Measurements from ENCODE around the gene MAD1L1.
"Not testable (repeated sequence)": the region's sequence is repeated elsewhere in the genome, so short reads cannot be mapped to it uniquely, and the experiment has no call there.

The MAD1L1 gene

DNA sequence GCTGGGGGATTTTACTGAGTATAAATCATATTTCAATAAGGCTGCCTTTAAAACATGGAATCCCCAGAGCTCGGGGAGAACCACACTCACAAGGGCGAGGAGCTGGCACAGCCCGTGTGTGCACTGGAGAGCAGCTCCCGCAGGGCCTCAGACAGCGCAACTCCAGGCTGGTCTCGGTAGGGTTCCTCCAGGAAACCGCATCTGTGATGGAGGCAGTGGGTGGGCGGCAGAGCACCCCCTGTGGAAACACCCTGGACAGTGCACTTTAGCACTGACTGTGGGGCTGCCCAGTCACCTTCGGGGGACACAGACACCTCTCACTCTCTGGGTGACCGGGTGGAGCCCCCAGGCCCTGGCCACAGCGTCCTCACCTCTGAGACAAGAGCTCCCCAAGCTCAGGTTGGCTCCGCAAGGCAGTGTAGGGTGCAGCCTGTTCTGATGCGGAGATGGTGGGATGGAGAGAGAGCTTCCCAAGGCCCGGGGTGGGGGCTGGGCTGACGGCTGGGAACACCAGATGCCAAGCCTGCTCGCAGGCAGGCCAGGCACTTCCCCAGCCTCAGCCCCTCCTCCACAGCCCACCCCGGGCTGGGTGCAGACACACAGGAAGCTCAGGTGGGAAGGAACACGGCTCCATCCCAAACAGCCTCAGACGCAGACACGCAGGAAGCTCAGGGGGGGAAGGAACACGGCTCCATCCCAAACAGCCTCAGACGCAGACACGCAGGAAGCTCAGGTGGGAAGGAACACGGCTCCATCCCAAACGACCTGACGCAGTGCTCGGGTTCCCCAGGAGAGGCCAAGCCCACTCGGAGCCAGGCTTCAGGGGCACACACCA is 224.4 kb downstream of the MAD1L1 start:
- no peak for DNase-seq

DNA sequence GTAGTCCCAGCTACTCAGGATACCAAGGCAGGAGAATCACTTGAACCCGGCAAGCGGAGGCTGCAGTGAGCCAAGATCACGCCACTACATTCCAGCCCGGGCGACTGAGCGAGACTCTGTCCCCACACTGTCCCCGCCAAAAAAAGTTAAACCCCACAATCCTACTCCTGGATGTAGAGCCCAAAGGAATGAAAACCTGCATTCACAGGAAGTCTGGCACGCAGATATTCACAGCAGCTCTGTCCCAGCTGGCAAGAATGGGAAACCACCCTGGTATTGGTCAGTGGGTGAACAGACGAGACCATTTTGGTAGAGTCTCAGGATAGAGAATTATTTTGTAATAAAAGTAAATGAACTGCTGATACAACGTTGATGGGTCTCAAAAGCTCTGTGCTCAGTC is 225.2 kb downstream of the MAD1L1 start:
- no peak for DNase-seq

DNA sequence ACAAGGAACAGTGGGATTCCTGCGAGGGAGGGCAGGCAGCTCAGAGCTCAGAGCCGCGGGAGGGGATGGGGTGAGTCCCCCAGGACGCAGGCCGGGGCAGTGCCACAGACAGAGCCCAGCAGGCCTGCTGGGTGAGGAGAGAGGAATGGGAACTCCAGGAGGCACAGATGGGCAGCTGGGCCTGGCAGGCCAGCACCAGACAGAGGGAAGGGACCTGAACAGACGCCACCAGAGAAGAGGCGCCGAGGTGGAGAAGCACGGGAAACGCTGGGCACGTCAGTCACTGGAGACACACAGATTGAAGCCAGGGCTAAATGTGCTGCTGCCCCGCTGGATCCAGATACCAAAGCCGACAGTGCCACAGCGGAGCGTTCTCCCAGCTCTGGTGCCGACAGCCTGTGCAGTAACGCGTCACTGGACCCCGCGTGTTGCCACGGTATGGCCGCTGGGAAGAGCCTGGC is 225.8 kb downstream of the MAD1L1 start:
- no peak for DNase-seq

DNA sequence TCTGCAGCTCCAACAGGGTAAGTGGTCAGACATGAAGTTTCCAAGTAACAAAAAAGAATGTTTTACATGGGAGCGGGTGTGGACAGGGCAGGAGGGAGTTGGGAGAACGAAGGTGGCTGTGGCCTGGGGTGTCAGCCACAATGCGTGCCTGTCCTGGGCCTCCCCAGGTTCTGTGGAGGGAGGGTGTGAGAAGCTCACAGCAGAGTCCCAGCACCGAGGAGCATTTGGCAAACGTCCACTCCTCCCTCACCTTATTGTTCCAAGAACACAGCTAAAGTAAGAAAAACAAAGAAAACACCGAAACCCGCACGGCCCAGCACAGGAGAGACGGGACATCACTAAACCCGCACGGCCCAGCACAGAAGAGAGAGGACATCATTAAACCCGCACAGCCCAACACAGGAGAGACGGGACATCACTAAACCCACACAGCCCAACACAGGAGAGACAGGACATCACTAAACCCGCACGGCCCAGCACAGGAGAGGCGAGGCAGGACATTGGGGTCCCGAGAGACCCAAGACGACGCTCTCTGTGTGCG is 226.4 kb downstream of the MAD1L1 start:
- no peak for DNase-seq

DNA sequence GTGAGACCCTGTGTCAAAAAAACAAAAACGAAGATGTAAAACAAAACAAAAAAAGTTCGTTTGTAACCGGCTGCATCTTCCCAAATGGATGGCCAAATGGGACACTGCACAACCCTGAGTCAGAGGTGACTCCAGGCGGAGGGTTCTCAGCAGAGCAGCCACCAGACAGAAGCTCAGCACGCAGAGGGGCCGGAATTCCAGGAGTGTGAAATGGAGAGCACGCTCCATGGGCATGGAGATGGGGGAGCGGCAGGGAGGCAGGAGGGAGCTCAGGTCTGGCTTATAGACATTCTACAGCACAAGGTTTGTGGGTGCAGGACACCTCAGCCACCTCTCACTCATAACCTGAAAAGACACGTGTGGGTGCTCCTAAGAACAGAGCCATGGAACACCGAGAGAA is 227.0 kb downstream of the MAD1L1 start:
- DNase-seq: no peak

DNA sequence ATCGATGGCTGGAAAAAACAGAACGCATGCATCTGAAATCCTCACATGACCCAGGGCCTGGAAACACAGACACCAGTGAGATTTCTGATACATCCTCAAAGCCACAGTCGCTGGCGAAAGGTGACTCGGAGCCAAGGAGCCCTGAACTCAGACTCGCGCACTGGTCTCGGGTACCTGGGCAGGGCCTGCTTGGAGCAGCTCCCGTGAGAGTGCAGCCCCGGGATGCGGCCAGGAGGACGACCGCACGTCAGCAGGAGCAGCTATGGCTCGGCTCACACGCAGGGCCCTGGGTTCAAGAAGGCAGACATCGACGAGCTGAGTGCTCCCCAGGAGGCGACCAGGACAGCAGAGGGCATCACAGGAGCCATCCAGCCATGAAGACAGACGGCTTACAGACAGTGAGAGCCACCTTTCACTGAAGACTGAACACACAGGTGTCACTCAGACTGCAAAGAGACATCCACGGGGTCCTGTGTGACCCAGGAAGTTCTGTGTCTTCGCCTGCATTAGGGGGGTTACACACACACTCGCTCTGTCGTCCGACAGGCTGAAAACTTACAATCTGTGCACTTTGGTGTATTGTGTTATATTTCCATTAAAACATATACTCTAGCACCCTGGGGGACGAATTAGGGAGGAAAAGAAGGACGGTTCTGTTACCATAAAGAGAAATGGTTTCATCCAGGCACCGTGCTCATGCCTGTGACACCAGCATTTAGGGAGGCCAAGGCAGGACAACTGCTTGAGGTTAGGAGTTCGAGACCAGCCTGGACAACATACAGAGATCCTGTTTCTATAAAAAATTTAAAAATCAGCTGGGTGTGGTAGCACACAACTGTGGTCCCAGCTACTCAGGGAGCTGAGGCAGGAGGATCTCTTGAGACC is 227.7 kb downstream of the MAD1L1 start:
- no peak for DNase-seq

DNA sequence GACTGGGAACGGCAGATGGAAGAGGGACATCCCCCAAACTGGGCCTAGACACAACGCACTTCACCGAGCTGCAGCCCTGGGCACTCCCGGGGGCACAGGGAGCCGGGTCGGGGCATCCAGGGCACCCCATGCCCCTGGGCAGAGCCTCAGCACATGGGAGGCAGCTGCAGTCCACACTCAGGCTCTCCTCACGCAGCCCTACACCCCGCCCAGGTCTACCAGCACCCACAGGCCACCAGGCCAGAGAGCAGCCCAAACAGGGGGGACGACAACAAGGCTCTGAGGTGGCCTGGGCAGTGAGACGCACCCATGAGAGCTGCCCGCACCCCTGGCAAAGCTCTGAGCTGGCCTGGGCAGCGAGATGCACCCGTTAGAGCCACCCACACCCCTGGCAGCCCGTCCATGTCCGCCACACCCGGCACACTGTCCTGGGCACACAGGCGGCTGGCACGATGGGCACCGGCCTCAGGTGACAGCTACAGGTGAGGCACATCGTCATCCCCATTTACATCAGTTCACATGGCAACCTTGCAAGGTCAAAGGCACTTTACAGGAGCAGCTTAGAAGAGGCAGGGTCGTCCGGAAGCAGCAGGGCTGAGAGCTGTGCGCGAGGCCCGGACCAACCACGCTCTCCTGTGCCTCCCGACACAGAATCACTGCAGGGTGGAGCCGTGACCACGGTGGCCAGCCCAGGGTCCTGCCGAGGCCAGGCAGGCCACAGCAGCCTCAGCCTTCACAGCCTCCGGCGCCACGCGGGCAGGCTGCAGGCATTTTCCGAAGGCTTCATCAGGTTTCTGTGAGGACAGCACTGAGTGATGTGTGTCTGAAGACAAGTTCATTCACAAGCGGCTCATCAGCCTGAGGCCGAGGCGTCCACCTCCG is 228.6 kb downstream of the MAD1L1 start:
- DNase-seq: no peak

DNA sequence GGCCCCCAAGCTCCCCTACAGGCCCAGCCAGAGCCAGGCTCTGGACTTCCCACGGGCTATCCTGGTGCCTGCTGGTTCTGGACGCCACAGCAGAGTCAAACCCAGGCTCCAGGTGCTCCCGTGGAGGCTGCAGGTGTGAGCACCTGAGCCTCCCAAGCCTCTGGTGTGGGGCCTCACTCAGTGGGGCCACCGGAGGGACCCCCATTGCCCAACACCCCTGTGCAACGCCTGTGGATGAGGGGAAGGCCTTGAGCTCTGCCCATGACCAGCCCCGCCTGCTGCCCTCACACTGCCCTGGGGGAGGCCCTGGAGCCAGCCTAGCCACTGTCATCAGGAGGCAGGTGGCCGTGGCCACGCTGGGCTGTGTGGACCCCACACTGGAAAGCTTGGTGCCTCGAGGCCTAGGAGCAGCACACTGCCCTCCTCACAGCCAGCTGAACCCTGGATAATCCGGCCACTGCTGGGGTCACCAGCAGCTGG is 229.3 kb downstream of the MAD1L1 start:
- DNase-seq: no peak

DNA sequence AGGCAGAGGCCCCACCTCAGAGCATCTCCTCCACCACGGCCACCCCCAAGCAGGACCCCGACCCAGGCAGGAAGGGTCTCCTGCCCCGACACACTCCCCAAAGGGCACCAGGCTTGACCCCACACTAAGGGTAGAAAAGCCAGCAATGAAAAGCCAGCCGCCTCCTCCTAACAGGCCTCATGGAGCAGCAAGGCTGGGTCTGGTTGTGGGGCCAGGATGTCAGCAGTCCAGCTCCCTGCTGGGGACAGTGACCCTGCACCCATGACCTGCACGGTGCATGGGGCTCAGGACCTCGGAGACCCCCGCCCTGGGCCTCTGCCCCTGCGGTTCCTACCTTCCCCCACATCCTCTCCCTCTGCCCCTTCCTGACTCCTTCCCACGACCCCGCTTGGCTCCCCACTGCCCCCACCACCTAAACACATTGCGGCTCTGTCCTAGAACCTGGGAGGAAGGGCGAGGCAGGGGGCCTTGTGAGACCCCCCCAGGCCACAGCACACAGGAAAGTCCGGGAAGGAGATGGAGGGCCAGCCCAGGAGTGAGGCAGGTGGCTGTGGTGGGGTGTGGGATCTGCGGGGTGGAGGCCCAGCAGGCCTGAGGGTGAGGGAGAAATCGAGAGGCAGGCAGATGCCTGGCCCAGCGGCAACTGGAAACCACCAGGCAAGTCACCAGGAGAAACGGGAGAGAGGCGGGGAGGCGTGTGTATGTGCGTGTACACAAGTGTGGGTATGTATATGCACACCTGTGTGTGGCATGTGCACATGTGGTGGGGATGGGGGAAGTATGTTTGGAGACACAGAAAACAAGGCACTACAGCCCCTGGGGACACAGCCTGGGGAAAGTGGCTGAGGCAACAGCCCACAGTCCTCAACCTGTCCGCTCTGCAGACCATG is 229.9 kb downstream of the MAD1L1 start:
- DNase-seq: no peak

DNA sequence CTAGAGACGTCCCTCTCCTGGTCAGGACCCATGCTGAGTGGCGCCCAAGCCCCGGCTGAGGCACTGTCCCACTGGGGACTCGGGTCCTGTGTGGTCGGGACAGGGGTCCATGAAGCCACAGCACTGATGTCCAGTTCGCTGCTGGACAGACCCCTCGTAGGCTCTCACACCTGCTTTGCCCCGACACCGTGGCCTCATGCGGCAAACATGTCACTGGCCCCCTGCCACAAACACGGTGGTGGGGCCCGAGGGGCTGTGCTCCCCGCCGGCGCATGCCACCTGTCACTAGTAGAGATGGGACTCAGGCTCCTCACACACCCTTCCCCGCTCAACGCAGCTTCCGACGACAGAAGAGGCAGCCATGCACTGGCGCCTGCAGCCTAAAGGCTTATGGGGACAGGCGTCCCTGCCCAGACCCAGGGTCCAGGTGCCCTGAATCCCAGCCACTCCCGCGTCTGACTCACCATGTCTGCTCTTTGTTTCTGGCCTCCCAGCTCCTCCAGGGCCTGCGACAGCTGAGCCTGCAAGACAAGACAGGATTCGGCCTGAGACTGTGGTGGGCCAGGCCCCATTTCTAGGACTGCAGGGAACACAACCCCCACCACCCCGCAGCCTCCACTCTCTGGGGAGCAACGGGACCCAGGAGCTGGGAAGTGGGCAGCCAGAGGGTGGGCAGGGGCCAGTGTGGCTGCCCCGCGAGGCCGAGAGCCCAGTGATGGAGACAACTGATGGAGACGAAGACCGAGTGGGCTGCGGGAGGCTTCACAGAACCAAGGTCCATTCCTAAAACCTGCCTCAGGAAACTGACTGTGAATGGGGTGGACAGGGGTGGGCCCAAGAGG is 230.9 kb downstream of the MAD1L1 start:
- DNase-seq: no peak

DNA sequence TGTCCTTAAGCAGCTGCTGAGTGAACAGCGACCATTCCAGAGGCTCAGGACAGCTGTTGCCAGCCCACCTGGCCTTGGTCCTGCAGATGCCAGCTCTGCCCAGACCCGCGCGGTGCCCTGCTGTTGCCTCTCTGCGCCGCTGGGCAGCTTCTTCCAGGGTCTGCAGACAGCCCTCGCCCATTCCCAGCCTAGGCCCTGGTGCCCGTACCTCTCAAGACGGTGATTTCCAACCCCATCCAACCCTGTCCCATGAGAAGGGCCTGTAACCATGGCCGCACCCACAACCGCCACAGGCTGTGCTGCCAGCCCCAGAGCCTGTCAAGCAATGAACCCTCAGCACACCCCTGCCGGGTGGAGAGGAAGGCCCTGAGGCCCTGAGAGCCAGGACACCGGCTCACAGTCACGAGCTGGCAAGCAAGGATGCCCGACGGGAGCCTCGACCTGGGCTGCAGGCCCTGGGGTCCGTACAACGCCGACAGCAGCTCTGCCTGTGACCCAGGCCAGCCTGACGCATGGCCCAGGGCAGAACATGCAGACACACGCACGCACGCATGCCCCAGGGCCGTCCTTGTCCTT is 231.9 kb downstream of the MAD1L1 start:
- DNase-seq: no peak

DNA sequence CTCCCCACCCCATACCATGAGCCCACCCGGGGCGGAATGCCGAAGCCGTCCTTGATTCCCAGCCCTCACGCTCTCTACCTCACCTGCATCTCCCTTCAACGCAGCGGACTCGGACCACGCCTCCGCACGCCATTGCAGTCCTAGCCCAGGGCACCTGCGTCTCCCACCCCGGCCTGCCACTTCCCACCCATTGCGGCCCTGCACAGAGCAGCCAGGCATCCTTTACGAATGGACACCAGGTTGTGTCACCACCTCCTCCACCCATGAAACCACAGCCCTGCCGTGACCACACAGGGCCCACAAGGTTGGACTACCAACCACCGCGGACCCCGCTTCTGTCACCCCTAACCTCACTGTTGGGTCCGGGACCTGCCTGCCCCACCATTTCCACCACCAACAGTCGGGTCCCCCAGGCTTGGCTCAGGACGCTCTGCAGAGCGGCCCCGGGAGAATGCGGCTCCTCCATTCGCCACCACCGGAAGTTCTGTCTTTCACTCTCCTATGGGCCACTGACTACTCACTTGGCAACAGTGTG is 232.5 kb downstream of the MAD1L1 start:
- DNase-seq: no peak

DNA sequence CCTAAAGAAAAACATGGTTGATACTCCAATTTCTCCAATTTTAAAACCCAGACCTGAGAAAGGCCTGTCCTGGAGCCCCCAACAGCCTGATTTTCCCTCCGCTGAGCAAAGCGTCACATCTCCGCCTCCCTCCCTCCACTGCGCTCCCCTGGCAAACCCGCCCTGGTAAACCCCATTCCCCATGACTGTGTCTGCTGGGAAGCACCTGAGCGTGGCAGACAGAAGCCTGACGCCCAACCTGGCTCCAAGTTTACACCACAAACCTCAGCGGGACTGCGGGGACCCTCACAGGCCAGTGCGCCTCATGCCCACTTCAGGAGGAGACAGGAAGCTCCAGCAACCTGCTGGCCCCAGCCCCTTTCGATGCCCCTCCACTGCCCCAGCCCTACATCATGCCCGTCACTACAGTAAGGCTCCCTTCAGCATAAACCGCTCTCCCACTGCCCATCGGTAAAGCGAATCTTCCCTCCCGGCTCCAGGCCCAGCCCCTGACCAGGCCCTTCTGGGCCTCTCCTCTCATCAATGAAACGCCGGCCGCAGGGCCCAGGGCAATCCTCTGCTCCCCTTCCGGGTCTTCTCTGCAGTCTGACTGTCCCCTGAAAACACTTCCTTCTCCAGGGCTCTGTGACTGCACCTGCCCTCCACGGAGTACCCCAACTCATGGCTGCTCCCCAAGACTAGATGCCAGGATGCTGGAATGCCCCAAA is 233.3 kb downstream of the MAD1L1 start:
- no peak for DNase-seq

DNA sequence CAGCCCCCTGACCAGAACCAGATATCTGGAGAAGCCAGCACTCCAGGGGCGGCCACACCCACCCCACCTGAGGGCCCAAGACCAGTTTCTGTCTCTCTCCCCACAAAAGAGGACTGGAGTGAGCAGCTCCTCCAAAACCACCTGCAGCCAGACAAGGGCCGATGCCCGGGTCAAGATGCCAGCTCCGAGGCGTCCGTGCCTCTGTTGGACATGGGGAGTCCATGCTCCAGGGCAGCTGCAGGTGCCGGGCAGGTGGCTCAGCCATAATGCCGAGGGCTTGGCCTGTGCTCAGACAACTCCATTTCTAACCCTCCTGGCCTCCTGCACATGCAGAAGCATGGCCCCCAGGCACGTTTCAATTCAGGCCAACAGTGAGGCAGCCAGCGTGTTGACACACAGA is 234.6 kb downstream of the MAD1L1 start:
- no peak for DNase-seq

DNA sequence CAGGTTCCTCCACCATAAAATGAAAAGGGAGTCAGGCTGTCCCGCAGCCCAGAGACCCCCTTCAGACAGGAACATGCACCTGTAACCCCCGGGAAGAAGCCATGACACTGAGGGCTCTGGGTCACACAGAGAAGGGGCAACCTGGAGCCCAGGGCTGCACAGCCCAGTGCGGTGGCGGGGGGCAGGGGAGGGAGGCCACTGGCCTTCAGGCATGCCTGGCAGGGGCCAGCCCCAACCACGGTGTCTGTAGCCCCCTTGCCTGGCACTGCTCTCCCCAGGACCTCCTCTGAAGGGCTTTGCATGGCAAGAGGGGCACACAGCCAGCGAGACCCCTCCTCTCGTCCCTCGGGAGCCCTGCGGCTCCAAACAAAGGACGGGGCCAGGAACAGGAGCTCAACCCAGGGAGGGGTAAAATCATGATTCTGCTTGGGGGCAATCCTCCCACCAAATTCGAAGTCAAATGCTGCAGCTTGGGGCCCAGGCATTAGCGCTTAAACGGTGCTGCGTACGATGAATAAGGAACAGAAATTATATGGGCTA is 235.1 kb downstream of the MAD1L1 start:
- DNase-seq: no peak

DNA sequence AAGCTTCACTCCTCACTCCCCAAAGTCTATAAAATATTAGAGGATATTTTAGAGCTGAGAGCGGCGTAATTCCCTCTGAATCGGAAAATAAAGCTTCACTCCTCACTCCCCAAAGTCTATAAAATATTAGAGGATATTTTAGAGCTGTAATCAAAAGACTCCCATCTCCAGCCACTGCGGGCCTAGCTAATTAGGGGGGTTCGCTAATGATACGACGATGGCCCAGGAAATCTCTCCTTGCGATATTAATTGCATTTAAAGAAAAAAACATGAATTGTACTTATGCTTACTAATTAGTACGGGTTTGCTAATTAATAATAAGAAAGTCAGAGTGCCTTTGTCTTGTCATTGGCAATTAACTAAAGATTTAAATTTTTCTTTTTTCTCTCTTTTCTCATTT is 235.9 kb downstream of the MAD1L1 start:
- DNase-seq: no peak

DNA sequence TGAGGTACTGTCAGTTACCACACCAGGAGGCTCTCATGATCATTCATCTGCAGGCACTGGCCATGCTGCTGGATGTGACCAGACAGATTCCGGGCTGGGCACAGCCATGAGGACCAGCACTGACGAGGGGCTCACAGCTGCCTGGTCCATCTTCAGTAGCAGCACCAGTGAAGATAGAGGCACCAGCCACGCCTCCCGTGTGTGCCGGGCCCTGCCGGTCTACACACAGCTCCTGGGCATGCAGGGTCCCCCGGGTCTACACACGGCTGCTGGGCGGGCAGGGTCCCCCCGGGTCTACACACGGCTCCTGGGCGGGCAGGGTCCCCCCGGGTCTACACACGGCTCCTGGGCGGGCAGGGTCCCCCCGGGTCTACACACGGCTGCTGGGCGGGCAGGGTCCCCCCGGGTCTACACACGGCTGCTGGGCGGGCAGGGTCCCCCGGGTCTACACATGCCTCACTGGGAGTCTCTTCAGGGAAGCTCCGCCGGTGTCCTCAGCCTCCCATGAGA is 236.8 kb downstream of the MAD1L1 start:
- DNase-seq: not testable (repeated sequence)

DNA sequence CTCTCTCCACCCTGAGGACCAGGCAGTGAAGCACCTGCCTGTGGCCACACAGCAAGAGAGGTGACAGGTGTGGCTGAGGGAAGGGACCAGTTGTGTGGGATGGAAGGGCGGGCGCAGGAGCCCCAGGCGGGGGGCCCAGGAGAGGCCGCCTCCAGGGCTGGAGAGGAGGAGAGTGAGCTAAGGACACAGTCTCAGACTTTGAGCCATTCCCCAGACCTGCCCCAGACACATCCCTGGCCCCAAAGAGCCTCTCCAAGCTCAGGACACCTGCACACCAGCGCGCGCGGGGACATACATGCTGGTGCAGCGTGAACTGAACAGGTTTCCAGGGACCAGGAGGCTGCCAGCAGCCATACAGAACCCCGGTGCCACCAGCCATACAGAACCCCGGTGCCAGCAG is 237.3 kb downstream of the MAD1L1 start:
- no peak for DNase-seq

DNA sequence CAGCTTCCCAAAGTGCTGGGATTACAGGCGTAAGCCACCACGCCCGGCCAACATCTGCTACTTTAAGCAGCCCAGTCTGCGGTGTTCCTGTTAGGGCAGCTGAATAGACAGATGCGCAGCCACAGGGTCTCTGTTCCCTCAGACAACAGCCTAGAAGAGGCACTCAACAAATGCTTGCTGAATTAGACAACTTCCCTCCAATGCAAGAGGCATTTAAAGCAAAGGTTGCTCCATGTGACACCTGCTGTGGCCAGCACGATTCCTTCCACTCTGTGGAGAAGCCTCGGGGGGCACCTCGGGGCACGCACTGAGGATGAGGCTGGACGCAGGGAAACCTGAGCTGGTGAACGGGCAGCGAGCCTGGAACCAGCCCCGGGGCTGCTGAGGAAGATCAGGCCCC is 237.8 kb downstream of the MAD1L1 start:
- DNase-seq: no peak
